OCI-LY7 (cell line): ENCODE data around the gene RHOT1. TPM values are rescaled to one million over a fixed set of nuclear protein-coding genes. Genes with fewer than 3 reads are reported as not detected.
A peak's percentile ranks its signal among the peaks of the same experiment; 100 is the strongest.

Source experiments
- BruUV-seq: library from RNA; stranded (reverse); fragments of 400-500 nt; replicated peaks from 2 replicates; lab custom pipeline; 2021; lab: Mats Ljungman, UMichigan
- CTCF ChIA-PET: fragments of 300-600 bp; sonication (Branson Sonifier 250); formaldehyde crosslinking; loops from one replicate; lab custom pipeline; 2022; ENCODE audit warnings: antibody characterized with exemption; ENCODE audit not compliant: unreplicated experiment; lab: Charles Lee
- POLR2A ChIA-PET: fragments of 300-600 bp; sonication (Branson Sonifier 250); formaldehyde crosslinking; loops from one replicate; lab custom pipeline; 2022; ENCODE audit warnings: antibody characterized with exemption; lab: Charles Lee
- DNase-seq: peaks from one replicate; pipeline ENCODE4 v3.0.0-alpha.2; 2015; ENCODE audit warnings: low spot score
- H2AFZ ChIP-seq: fragments of 200-600 bp; sonication (generic), shearing (Covaris generic); 2 replicates; pipeline ENCODE4 v1.6.1; 2014; ENCODE audit warnings: mild to moderate bottlenecking, antibody characterized with exemption, low read length, moderate library complexity
- H3K27ac ChIP-seq: fragments of 200-600 bp; sonication (generic); 2 replicates; pipeline ENCODE4 v1.5.1; 2014; ENCODE audit warnings: mixed run types, low read depth, mild to moderate bottlenecking, moderate library complexity, low read length, inconsistent platforms; ENCODE audit not compliant: poor library complexity, severe bottlenecking
- H3K36me3 ChIP-seq: fragments of 200-600 bp; sonication (generic); 2 replicates; pipeline ENCODE4 v1.6.1; 2014; ENCODE audit warnings: mild to moderate bottlenecking, antibody characterized with exemption, low read length, moderate library complexity, mixed read lengths; ENCODE audit not compliant: insufficient read depth
- H3K4me1 ChIP-seq: fragments of 200-600 bp; sonication (generic); 2 replicates; pipeline ENCODE4 v1.5.1; 2014; ENCODE audit warnings: mild to moderate bottlenecking, low read length; ENCODE audit not compliant: insufficient read depth, poor library complexity, severe bottlenecking
- H3K4me2 ChIP-seq: fragments of 200-600 bp; sonication (generic); 2 replicates; pipeline ENCODE4 v1.6.1; 2014; ENCODE audit warnings: mild to moderate bottlenecking, low read length
- H3K4me3 ChIP-seq: fragments of 200-600 bp; sonication (generic); 2 replicates; pipeline ENCODE4 v1.5.1; 2014; ENCODE audit warnings: mild to moderate bottlenecking, low read depth, low read length; ENCODE audit not compliant: poor library complexity, severe bottlenecking
- H3K79me2 ChIP-seq: fragments of 200-600 bp; sonication (generic); 2 replicates; pipeline ENCODE4 v1.6.1; 2016; ENCODE audit warnings: low read depth, mild to moderate bottlenecking, low read length, moderate library complexity, mixed read lengths; ENCODE audit not compliant: insufficient read depth
- H3K9me2 ChIP-seq: fragments of 200-600 bp; sonication (generic); 2 replicates; pipeline ENCODE4 v1.6.1; 2016; ENCODE audit warnings: mild to moderate bottlenecking, low read length, mixed read lengths; ENCODE audit not compliant: insufficient read depth
- H3K9me3 ChIP-seq: fragments of 200-600 bp; sonication (generic); 2 replicates; pipeline ENCODE4 v1.6.1; 2014; ENCODE audit warnings: mild to moderate bottlenecking, mixed run types, low read length, mixed read lengths
- H4K20me1 ChIP-seq: fragments of 200-600 bp; sonication (generic); 2 replicates; pipeline ENCODE4 v1.6.1; 2014; ENCODE audit warnings: mild to moderate bottlenecking, antibody characterized with exemption, low read length, moderate library complexity, mixed read lengths; ENCODE audit not compliant: insufficient read depth
- EZH2phosphoT487 ChIP-seq: fragments of 200-600 bp; sonication (generic); IDR thresholded peaks from 2 replicates; pipeline ENCODE4 v1.6.1; 2018; ENCODE audit warnings: low read depth, borderline replicate concordance, mild to moderate bottlenecking, mixed run types, antibody characterized with exemption, low read length, moderate library complexity, mixed read lengths
- intact Hi-C: fragments of 100-400 bp; cut with micrococcal nuclease; formaldehyde crosslinking; loops from one replicate; pipeline ENCODE4 v1.10.0; 2022; ENCODE audit not compliant: unreplicated experiment
- total RNA-seq, 2 experiments: library from RNA; depleted of rRNA in 1 of 2; stranded (reverse); fragments of >200 nt in 1 of 2; shearing (Covaris generic) in 1 of 2; gene quantifications; 2 replicates each; pipeline ENCODE4 v1.2.3, GENCODE V29; 2014 to 2022
- TF ChIP-seq, protein P1 (sequence below): fragments of 200-600 bp; sonication (generic); conservative IDR thresholded peaks from 2 replicates; pipeline ENCODE4 v1.5.1; 2014; ENCODE audit warnings: mild to moderate bottlenecking, antibody characterized with exemption, low read length, moderate library complexity, mixed read lengths

The RHOT1 gene
- total RNA-seq, 2 experiments from 2014 or later = 19.4 to 24.2 TPM

DNA sequence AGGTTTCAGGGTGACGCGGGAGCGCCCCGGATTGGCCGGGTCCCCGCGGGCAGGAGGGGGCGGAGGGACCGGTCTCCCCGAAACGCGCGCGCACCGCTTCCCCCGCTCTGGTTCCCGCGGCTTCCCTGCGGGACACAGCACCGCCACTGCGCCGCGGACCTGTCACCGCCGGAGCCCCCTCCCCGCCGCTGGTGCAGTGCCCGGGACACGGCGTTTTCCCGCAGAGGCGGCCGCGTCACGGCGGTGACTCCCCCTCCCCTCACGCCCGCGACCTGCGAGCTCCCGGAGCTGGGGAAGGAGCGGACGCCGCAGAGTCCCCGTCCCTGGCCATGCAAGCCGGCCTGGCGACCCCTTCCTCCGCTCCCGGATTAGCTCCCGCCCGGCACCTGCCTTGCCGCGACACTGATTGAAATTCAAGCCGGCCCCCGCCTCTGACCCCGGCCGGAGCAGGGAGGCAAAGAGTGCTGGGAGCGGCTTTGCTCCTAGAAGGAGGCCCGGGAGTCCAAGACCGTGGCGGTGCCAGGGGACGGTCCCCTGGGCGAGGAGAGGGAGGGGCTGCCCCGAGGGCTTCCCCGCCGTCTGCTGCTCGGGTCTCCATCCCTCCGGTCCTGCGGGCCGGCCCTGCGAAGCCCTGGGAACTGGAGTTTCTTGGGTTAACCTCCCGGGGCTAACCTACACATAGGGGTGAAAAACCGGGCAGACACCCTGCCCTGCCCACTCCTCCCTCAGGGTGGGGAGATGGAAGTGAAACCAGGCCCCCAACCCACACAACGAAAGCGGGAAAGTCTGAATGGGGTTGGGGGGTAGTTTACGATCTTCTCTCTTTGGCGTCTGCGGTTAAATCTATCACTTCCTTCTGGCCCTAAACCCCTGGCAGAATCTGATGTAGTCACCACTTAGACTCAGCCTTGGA, 124.3 kb downstream of the RHOT1 start:
- H3K27ac ChIP-seq = no peak overlapping the region
- no peaks in the 10 kb centered on the region for H3K79me2 ChIP-seq
- BruUV-seq = no TSS peak
- H4K20me1 ChIP-seq = no peaks in the 10 kb centered on the region
- H3K4me2 ChIP-seq = peak overlapping the region; percentile 57
- no peak overlapping the region for H3K4me3 ChIP-seq
- ChIA-PET CTCF (no interaction called here), POLR2A (no interaction called here)
- TF ChIP-seq, protein P1, sequence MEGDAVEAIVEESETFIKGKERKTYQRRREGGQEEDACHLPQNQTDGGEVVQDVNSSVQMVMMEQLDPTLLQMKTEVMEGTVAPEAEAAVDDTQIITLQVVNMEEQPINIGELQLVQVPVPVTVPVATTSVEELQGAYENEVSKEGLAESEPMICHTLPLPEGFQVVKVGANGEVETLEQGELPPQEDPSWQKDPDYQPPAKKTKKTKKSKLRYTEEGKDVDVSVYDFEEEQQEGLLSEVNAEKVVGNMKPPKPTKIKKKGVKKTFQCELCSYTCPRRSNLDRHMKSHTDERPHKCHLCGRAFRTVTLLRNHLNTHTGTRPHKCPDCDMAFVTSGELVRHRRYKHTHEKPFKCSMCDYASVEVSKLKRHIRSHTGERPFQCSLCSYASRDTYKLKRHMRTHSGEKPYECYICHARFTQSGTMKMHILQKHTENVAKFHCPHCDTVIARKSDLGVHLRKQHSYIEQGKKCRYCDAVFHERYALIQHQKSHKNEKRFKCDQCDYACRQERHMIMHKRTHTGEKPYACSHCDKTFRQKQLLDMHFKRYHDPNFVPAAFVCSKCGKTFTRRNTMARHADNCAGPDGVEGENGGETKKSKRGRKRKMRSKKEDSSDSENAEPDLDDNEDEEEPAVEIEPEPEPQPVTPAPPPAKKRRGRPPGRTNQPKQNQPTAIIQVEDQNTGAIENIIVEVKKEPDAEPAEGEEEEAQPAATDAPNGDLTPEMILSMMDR = no peak
- peak; percentile 88 for TF ChIP-seq EZH2phosphoT487
- H3K4me1 ChIP-seq = peaks cover 10% of the 10 kb centered on the region
- H2AFZ ChIP-seq = no peak overlapping the region
- no peaks in the 10 kb centered on the region for H3K36me3 ChIP-seq
- intact Hi-C loops = no loop called here
- H3K9me2 ChIP-seq = no peaks in the 10 kb centered on the region
- DNase-seq = no peak
- H3K9me3 ChIP-seq = no peaks in the 10 kb centered on the region

DNA sequence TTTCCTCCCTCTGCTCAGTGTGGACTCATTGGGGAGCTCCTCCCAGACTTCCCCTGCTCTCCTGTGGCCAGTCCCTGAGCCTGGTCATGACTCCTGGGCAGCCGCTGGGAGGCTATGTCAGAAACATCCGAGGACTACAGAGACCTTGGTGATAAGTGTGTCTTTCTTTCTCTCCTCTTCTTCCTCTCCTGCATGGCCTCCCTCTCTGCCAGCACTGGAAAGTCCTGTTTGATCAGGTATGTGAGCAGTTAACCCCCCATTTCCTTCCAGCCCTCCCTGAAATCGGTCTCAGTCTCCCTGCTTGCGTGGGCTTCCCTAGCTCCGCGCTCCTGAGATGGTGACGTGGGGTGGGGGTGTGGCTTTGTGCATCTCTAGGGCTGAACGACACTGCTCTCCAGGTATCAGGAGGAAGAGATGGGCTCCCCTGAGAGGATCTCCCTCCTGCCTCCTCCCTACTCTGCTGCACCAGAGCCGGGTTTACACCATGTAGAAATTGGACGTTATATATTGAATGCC, 125.4 kb downstream of the RHOT1 start:
- BruUV-seq = no TSS peak
- ChIA-PET POLR2A (no interaction called here), CTCF (no interaction called here)
- no peaks in the 10 kb centered on the region for H3K36me3 ChIP-seq
- DNase-seq = no peak
- H2AFZ ChIP-seq = no peak overlapping the region
- no peaks in the 10 kb centered on the region for H4K20me1 ChIP-seq
- H3K27ac ChIP-seq = no peak overlapping the region
- no peaks in the 10 kb centered on the region for H3K9me2 ChIP-seq
- H3K79me2 ChIP-seq = no peaks in the 10 kb centered on the region
- TF ChIP-seq, protein P1 = no peak
- no peak for TF ChIP-seq EZH2phosphoT487
- peaks cover 10% of the 10 kb centered on the region for H3K4me1 ChIP-seq
- intact Hi-C loops = no loop called here
- no peak overlapping the region for H3K4me2 ChIP-seq
- no peaks in the 10 kb centered on the region for H3K9me3 ChIP-seq
- no peak overlapping the region for H3K4me3 ChIP-seq

DNA sequence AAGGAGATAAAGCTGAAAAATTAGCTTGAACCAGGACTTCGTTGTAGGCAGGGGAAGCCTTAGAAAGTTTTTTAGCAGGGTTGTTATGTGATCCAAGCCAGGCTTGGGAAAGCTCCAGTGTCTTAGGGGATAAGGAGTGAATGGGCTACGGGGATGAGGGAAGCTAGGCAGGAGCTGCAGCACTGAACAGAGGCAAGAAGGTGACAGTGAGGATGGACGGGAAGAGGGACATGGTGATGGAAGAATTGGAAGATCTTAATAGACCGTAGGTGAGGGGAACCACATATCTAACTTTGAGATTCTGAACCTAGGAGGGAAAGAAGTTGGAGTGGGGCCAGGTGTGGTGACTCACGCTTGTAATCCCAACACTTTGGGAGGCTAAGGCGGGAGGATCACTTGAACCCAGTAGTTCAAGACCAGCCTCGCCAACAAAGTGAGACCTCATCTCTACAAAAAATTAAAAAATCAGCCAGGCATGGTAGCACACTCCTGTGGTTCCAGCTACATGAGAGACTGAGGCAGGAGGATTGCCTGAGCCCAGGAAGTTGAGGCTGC, 126.5 kb downstream of the RHOT1 start:
- no peak for DNase-seq
- no peak overlapping the region for H2AFZ ChIP-seq
- peaks cover 10% of the 10 kb centered on the region for H3K4me1 ChIP-seq
- TF ChIP-seq EZH2phosphoT487 = no peak
- TF ChIP-seq, protein P1 = no peak
- intact Hi-C loops = no loop called here
- BruUV-seq = no TSS peak
- H4K20me1 ChIP-seq = no peaks in the 10 kb centered on the region
- H3K4me2 ChIP-seq = no peak overlapping the region
- H3K4me3 ChIP-seq = no peak overlapping the region
- POLR2A ChIA-PET = no interaction called here
- no peaks in the 10 kb centered on the region for H3K79me2 ChIP-seq
- H3K36me3 ChIP-seq = no peaks in the 10 kb centered on the region
- CTCF ChIA-PET = no interaction called here
- H3K27ac ChIP-seq = no peak overlapping the region
- H3K9me2 ChIP-seq = no peaks in the 10 kb centered on the region
- H3K9me3 ChIP-seq = no peaks in the 10 kb centered on the region
